Keratinocyte (primary cell): ENCODE results near the gene EBF3. TPM values are rescaled to one million over a fixed set of nuclear protein-coding genes. Genes with fewer than 3 reads are reported as not detected.

Experiments
- DNase-seq: peaks from one replicate; pipeline ENCODE4 v3.0.0-alpha.2; 2011; ENCODE audit warnings: low read depth, missing footprints, low spot score
- FAIRE-seq: peaks from 2 replicates; lab custom pipeline; 2011; peaks lifted over from hg19 to GRCh38; lab: Jason Lieb, UNC
- H2AFZ ChIP-seq: 2 replicates; pipeline ENCODE4 v1.6.0; 2012; ENCODE audit warnings: low read length, control low read depth, inconsistent platforms; ENCODE audit not compliant: control insufficient read depth
- H3K27ac ChIP-seq: 2 replicates; pipeline ENCODE4 v1.5.1; 2011; ENCODE audit warnings: low read length; ENCODE audit not compliant: control insufficient read depth, insufficient read depth
- H3K27me3 ChIP-seq: 3 replicates; pipeline ENCODE4 v1.6.0; 2011; ENCODE audit warnings: low read length; ENCODE audit not compliant: control insufficient read depth, insufficient read depth; ENCODE audit errors: extremely low read depth
- H3K36me3 ChIP-seq, 2 experiments: 2 replicates in 1 of 2; 3 replicates in 1 of 2; pipeline ENCODE4 v1.5.1; 2011; ENCODE audit warnings: low read length in 2 of 2, mild to moderate bottlenecking in 1 of 2; ENCODE audit not compliant: control insufficient read depth in 2 of 2, insufficient read depth in 2 of 2; ENCODE audit errors: extremely low read depth in 1 of 2
- H3K4me1 ChIP-seq: 3 replicates; pipeline ENCODE4 v1.5.1; 2011; ENCODE audit warnings: low read length; ENCODE audit not compliant: control insufficient read depth, insufficient read depth; ENCODE audit errors: extremely low read depth
- H3K4me2 ChIP-seq: 3 replicates; pipeline ENCODE4 v1.6.0; 2011; ENCODE audit warnings: low read depth, low read length; ENCODE audit not compliant: control insufficient read depth, insufficient read depth; ENCODE audit errors: extremely low read depth
- H3K4me3 ChIP-seq, 3 experiments: fragments of 200-600 bp in 1 of 3; sonication (generic) in 1 of 3; 2 replicates in 2 of 3; 3 replicates in 1 of 3; pipeline ENCODE4 v1.5.1; 2011 to 2016; ENCODE audit warnings: low read length in 3 of 3, mild to moderate bottlenecking in 3 of 3, control low read depth in 2 of 3, inconsistent platforms in 1 of 3, low read depth in 1 of 3, mixed read lengths in 1 of 3, mixed run types in 1 of 3, moderate library complexity in 1 of 3; ENCODE audit not compliant: control insufficient read depth in 2 of 3, insufficient read depth in 2 of 3; ENCODE audit errors: extremely low read depth in 1 of 3
- H3K79me2 ChIP-seq: 2 replicates; pipeline ENCODE4 v1.6.0; 2012; ENCODE audit warnings: low read length; ENCODE audit not compliant: control insufficient read depth, insufficient read depth
- H3K9ac ChIP-seq: 3 replicates; pipeline ENCODE4 v1.6.0; 2011; ENCODE audit warnings: low read length; ENCODE audit not compliant: control insufficient read depth, insufficient read depth; ENCODE audit errors: extremely low read depth
- H3K9me1 ChIP-seq: 3 replicates; pipeline ENCODE4 v1.6.0; 2011; ENCODE audit warnings: low read length; ENCODE audit not compliant: control insufficient read depth, insufficient read depth; ENCODE audit errors: extremely low read depth
- H3K9me3 ChIP-seq: 2 replicates; pipeline ENCODE4 v1.5.1; 2012; ENCODE audit warnings: low read depth, low read length; ENCODE audit not compliant: control insufficient read depth
- H4K20me1 ChIP-seq: 3 replicates; pipeline ENCODE4 v1.6.0; 2011; ENCODE audit warnings: low read length; ENCODE audit not compliant: control insufficient read depth, insufficient read depth; ENCODE audit errors: extremely low read depth
- EZH2 ChIP-seq: IDR thresholded peaks from one replicate; pipeline ENCODE4 v1.6.1; 2012; ENCODE audit warnings: inconsistent platforms, mild to moderate bottlenecking, low read length, moderate library complexity
- dilution Hi-C: fragments of 300-500 bp; cut with MboI; formaldehyde crosslinking; loops from one replicate; pipeline ENCODE4 v1.7.0; 2020; ENCODE audit warnings: low sequenced_read_pairs; ENCODE audit not compliant: extremely low pct_ligation_motif_present
- polyA plus RNA-seq, 5 experiments: library from polyadenylated mRNA; depleted of rRNA in 3 of 5; stranded (reverse) in 3 of 5; stranded (forward) in 1 of 5; unstranded in 1 of 5; fragments of >200 nt; gene quantifications; 1 replicate in 1 of 5; 2 replicates in 3 of 5; 3 replicates in 1 of 5; pipeline versions ENCODE4 v1.2.1 to v1.2.3, GENCODE V29; 2011 to 2012; ENCODE audit warnings: missing spikeins in 2 of 5, low read depth in 1 of 5, low replicate concordance in 1 of 5
- TF ChIP-seq, protein P1 (sequence below), 3 experiments: IDR thresholded peaks in 1 of 3; conservative IDR thresholded peaks in 1 of 3; optimal IDR thresholded peaks in 1 of 3; 2 replicates in 2 of 3; 3 replicates in 1 of 3; pipeline versions ENCODE3 to v1.5.1; 2011; ENCODE audit warnings: low read length in 3 of 3, mild to moderate bottlenecking in 3 of 3, moderate library complexity in 2 of 3, control low read depth in 1 of 3, inconsistent platforms in 1 of 3; ENCODE audit not compliant: insufficient read depth in 2 of 3; ENCODE audit errors: extremely low read depth in 1 of 3

Gene EBF3
- polyA plus RNA-seq, 1 donor (not counting 4 experiments of a cell fraction or from before 2014, with no cell fraction given) = not detected

DNA sequence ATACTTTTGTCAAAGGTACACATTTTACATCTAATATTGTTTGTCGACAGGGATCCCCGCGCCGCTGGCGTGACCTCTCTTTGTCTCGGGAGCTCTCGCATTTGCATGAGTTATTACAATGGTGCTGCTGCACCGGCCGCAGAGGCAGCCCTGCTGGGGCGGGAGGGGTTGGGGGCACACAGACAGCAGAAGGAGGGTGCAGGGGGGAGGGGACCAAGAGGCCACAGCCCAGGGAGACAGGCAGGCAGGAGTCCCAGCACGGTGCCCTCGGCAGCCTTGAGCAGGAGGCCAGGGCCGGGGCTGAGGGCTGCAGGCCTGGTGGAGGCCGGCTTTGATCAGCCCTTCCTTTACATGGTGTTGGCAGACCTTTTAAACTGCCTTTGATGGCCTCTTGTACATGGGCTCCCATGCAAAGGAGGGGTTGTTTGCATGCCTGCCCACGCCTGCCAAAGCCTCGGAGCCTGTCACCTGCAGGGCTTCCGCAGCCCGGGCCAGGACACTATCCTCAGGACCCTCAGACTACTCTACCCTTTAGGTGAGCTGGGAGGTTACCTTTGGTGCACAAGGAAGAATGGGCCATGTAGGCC is 95.5 kb downstream of the EBF3 start:
- H2AFZ ChIP-seq = no peak overlapping the region
- no peak overlapping the region for H3K9ac ChIP-seq
- H3K36me3 ChIP-seq = no peaks in the 10 kb centered on the region
- no peaks in the 10 kb centered on the region for H3K79me2 ChIP-seq
- H3K27me3 ChIP-seq = no peaks in the 10 kb centered on the region
- DNase-seq = no peak
- no peak for FAIRE-seq
- peaks cover 4% of the 10 kb centered on the region for H3K9me3 ChIP-seq
- no peak overlapping the region for H3K4me2 ChIP-seq
- H3K4me3 ChIP-seq = no peak overlapping the region
- H4K20me1 ChIP-seq = no peaks in the 10 kb centered on the region
- no peaks in the 10 kb centered on the region for H3K9me1 ChIP-seq
- TF ChIP-seq, protein P1, sequence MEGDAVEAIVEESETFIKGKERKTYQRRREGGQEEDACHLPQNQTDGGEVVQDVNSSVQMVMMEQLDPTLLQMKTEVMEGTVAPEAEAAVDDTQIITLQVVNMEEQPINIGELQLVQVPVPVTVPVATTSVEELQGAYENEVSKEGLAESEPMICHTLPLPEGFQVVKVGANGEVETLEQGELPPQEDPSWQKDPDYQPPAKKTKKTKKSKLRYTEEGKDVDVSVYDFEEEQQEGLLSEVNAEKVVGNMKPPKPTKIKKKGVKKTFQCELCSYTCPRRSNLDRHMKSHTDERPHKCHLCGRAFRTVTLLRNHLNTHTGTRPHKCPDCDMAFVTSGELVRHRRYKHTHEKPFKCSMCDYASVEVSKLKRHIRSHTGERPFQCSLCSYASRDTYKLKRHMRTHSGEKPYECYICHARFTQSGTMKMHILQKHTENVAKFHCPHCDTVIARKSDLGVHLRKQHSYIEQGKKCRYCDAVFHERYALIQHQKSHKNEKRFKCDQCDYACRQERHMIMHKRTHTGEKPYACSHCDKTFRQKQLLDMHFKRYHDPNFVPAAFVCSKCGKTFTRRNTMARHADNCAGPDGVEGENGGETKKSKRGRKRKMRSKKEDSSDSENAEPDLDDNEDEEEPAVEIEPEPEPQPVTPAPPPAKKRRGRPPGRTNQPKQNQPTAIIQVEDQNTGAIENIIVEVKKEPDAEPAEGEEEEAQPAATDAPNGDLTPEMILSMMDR (optimal IDR thresholded peaks at IDR 0.05 in 1 of 3, IDR thresholded peaks at IDR 0.05 in 1 of 3, conservative IDR thresholded peaks at IDR 0.05 in 1 of 3; ENCODE audit: extremely low read depth in 1 of 3, insufficient read depth in 2 of 3, low read length in 3 of 3) = no peak
- TF ChIP-seq EZH2 = no peak
- dilution Hi-C loops = no loop called here
- H3K4me1 ChIP-seq = no peaks in the 10 kb centered on the region
- no peak overlapping the region for H3K27ac ChIP-seq

DNA sequence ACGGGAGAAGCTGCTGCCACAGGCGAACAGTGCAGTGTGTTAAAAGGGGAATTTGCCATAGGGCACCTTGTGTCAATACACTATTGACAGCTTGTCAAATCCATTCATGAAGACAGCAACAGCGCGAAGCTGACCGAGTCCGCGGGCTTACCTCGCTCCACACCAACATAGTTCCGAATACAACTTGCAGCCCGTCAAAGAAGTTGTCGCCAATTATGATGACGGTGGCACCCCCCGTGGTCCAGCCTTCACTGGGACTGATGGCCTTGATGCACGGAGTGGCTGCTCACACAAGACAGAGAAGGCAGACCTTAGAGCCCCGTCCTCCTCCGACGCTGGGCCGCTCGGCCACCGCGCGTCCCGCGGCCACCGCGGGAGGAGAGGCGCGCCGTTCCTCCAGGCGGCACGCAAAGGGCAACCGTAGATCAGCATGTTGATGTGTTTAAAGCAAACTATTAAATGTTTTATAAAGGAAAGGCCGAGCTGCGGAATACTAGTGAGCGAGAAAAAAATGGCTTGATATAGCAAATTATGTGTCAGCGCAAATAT is 96.4 kb downstream of the EBF3 start:
- H3K36me3 ChIP-seq = no peaks in the 10 kb centered on the region
- TF ChIP-seq, protein P1 (optimal IDR thresholded peaks at IDR 0.05 in 1 of 3, IDR thresholded peaks at IDR 0.05 in 1 of 3, conservative IDR thresholded peaks at IDR 0.05 in 1 of 3; ENCODE audit: extremely low read depth in 1 of 3, insufficient read depth in 2 of 3, low read length in 3 of 3) = no peak
- no peak for TF ChIP-seq EZH2
- dilution Hi-C loops = no loop called here
- no peak overlapping the region for H3K27ac ChIP-seq
- no peak overlapping the region for H3K4me3 ChIP-seq
- DNase-seq (no peak), FAIRE-seq (no peak)
- no peak overlapping the region for H2AFZ ChIP-seq
- H3K9me1 ChIP-seq = no peaks in the 10 kb centered on the region
- H3K9me3 ChIP-seq = peaks cover 4% of the 10 kb centered on the region
- no peak overlapping the region for H3K9ac ChIP-seq
- no peaks in the 10 kb centered on the region for H3K27me3 ChIP-seq
- H3K4me2 ChIP-seq = no peak overlapping the region
- H3K4me1 ChIP-seq = no peaks in the 10 kb centered on the region
- no peaks in the 10 kb centered on the region for H3K79me2 ChIP-seq
- H4K20me1 ChIP-seq = no peaks in the 10 kb centered on the region
